H9 (cell line): ENCODE data around the gene SLC5A1. TPM values are rescaled to one million over a fixed set of nuclear protein-coding genes. Genes with fewer than 3 reads are reported as not detected.

ENCODE experiments used
- DNase-seq: peaks from one replicate; pipeline ENCODE4 v3.0.0-alpha.2; 2017
- H2AFZ ChIP-seq: one replicate; pipeline ENCODE4 v1.6.1; 2013; ENCODE audit warnings: mild to moderate bottlenecking, low read length, control low read depth, moderate library complexity
- H2AK5ac ChIP-seq: 2 replicates; pipeline ENCODE4 v1.6.1; 2013; ENCODE audit warnings: low read length, control low read depth, mixed read lengths; ENCODE audit not compliant: insufficient read length
- H2BK120ac ChIP-seq: one replicate; pipeline ENCODE4 v1.6.1; 2013; ENCODE audit warnings: low read depth, mild to moderate bottlenecking, low read length, control low read depth, inconsistent platforms; ENCODE audit not compliant: poor library complexity, severe bottlenecking
- H2BK12ac ChIP-seq: 2 replicates; pipeline ENCODE4 v1.6.1; 2013; ENCODE audit warnings: low read length, control low read depth, mixed read lengths, low read depth; ENCODE audit not compliant: insufficient read length
- H2BK15ac ChIP-seq: 2 replicates; pipeline ENCODE4 v1.6.1; 2013; ENCODE audit warnings: low read depth, low read length, control low read depth
- H2BK20ac ChIP-seq: one replicate; pipeline ENCODE4 v1.6.1; 2013; ENCODE audit warnings: low read depth, mild to moderate bottlenecking, low read length, control low read depth, inconsistent platforms; ENCODE audit not compliant: poor library complexity, severe bottlenecking
- H2BK5ac ChIP-seq: 2 replicates; pipeline ENCODE4 v1.6.1; 2013; ENCODE audit warnings: low read length, control low read depth, mixed read lengths; ENCODE audit not compliant: insufficient read length
- H3K14ac ChIP-seq: 2 replicates; pipeline ENCODE4 v1.6.1; 2013; ENCODE audit warnings: low read length, control low read depth; ENCODE audit not compliant: insufficient read depth
- H3K18ac ChIP-seq: 2 replicates; pipeline ENCODE4 v1.6.1; 2013; ENCODE audit warnings: low read depth, mild to moderate bottlenecking, mixed read lengths, low read length, control low read depth; ENCODE audit not compliant: insufficient read length
- H3K23ac ChIP-seq: 2 replicates; pipeline ENCODE4 v1.6.1; 2013; ENCODE audit warnings: low read length, control low read depth, mixed read lengths, low read depth; ENCODE audit not compliant: insufficient read length
- H3K23me2 ChIP-seq: 2 replicates; pipeline ENCODE4 v1.6.1; 2013; ENCODE audit warnings: low read depth, mild to moderate bottlenecking, mixed read lengths, low read length, control low read depth; ENCODE audit not compliant: insufficient read length, poor library complexity, severe bottlenecking
- H3K27ac ChIP-seq: 2 replicates; pipeline ENCODE4 v1.5.1; 2013; ENCODE audit warnings: low read length, control low read depth, mixed read lengths, low read depth; ENCODE audit not compliant: insufficient read length
- H3K27me3 ChIP-seq: 2 replicates; pipeline ENCODE4 v1.6.1; 2013; ENCODE audit warnings: low read length, control low read depth, inconsistent platforms; ENCODE audit not compliant: insufficient read depth
- H3K4ac ChIP-seq: 2 replicates; pipeline ENCODE4 v1.6.1; 2013; ENCODE audit warnings: low read depth, mild to moderate bottlenecking, control low read depth, inconsistent platforms, low read length, moderate library complexity
- H3K4me1 ChIP-seq: 2 replicates; pipeline ENCODE4 v1.6.1; 2013; ENCODE audit warnings: low read length, control low read depth, inconsistent platforms; ENCODE audit not compliant: insufficient read depth
- H3K4me2 ChIP-seq: 2 replicates; pipeline ENCODE4 v1.6.1; 2013; ENCODE audit warnings: low read length, control low read depth, mixed read lengths; ENCODE audit not compliant: insufficient read length, insufficient read depth
- H3K56ac ChIP-seq: 2 replicates; pipeline ENCODE4 v1.6.1; 2013; ENCODE audit warnings: low read depth, mild to moderate bottlenecking, mixed read lengths, low read length, control low read depth; ENCODE audit not compliant: insufficient read length
- H3K79me1 ChIP-seq: 2 replicates; pipeline ENCODE4 v1.6.1; 2013; ENCODE audit warnings: low read depth, mild to moderate bottlenecking, moderate library complexity, low read length, control low read depth, inconsistent platforms; ENCODE audit not compliant: insufficient read depth, poor library complexity, severe bottlenecking
- H3K79me2 ChIP-seq: 2 replicates; pipeline ENCODE4 v1.6.1; 2013; ENCODE audit warnings: low read length, control low read depth, inconsistent platforms; ENCODE audit not compliant: insufficient read depth
- H3K9ac ChIP-seq: 2 replicates; pipeline ENCODE4 v1.6.1; 2013; ENCODE audit warnings: low read length, control low read depth, mixed read lengths; ENCODE audit not compliant: insufficient read length; ENCODE audit errors: extremely low read depth
- H3K9me3 ChIP-seq: one replicate; pipeline ENCODE4 v1.6.1; 2013; ENCODE audit warnings: low read depth, low read length, inconsistent platforms; ENCODE audit not compliant: control insufficient read depth
- H3T11ph ChIP-seq: one replicate; pipeline ENCODE4 v1.6.1; 2013; ENCODE audit warnings: mild to moderate bottlenecking, low read length, control low read depth, inconsistent platforms
- H4K20me1 ChIP-seq: one replicate; pipeline ENCODE4 v1.6.1; 2013; ENCODE audit not compliant: control insufficient read depth, insufficient read length, insufficient read depth
- H4K5ac ChIP-seq: 2 replicates; pipeline ENCODE4 v1.6.1; 2013; ENCODE audit warnings: low read depth, mild to moderate bottlenecking, mixed read lengths, low read length, control low read depth; ENCODE audit not compliant: insufficient read length
- H4K8ac ChIP-seq: replicated peaks from 2 replicates; pipeline ENCODE4 v1.6.1; 2013; ENCODE audit warnings: low read length, control low read depth, mixed read lengths, low read depth; ENCODE audit not compliant: insufficient read length
- H4K91ac ChIP-seq: 2 replicates; pipeline ENCODE4 v1.6.1; 2013; ENCODE audit warnings: low read depth, mild to moderate bottlenecking, moderate library complexity, mixed read lengths, low read length, control low read depth; ENCODE audit not compliant: insufficient read length
- H3K27ac Mint-ChIP-seq, 3 experiments: 2 replicates in 2 of 3; 3 replicates in 1 of 3; pipeline ENCODE4 v1.8.0; 2020 to 2021; ENCODE audit warnings: mixed read lengths in 3 of 3, mild to moderate bottlenecking in 1 of 3, moderate library complexity in 1 of 3
- H3K27me3 Mint-ChIP-seq: 2 replicates; pipeline ENCODE4 v1.8.0; 2021; ENCODE audit warnings: low read depth, mild to moderate bottlenecking, moderate library complexity, mixed read lengths
- H3K36me3 Mint-ChIP-seq, 3 experiments: 2 replicates in 2 of 3; 3 replicates in 1 of 3; pipeline ENCODE4 v1.8.0; 2020 to 2021; ENCODE audit warnings: low read depth in 3 of 3, mixed read lengths in 3 of 3; ENCODE audit not compliant: insufficient read depth in 1 of 3
- H3K4me1 Mint-ChIP-seq, 2 experiments: 2 replicates each; pipeline ENCODE4 v1.8.0; 2020; ENCODE audit warnings: mixed read lengths in 2 of 2
- H3K4me3 Mint-ChIP-seq, 2 experiments: 2 replicates in 1 of 2; 3 replicates in 1 of 2; pipeline ENCODE4 v1.8.0; 2020 to 2021; ENCODE audit warnings: mild to moderate bottlenecking in 2 of 2, mixed read lengths in 2 of 2, moderate library complexity in 1 of 2
- H3K9me3 Mint-ChIP-seq, 2 experiments: 2 replicates in 1 of 2; 3 replicates in 1 of 2; pipeline ENCODE4 v1.8.0; 2020; ENCODE audit warnings: mild to moderate bottlenecking in 2 of 2, mixed read lengths in 2 of 2, moderate library complexity in 1 of 2
- WGBS: extraction: QIAGEN DNeasy Blood & Tissue Kit; methylation state at CpG from one replicate; pipeline ENCODE4 v1.1.7; 2013; ENCODE audit warnings: missing lambda C conversion rate, low lambda C conversion rate, mixed read lengths; ENCODE audit not compliant: insufficient read length; ENCODE audit errors: extremely low coverage; 5-methylcytosine and 5-hydroxymethylcytosine counted together
- total RNA-seq: library from RNA; stranded (reverse); gene quantifications from 2 replicates; pipeline ENCODE4 v1.2.1, GENCODE V29; 2021
- TF ChIP-seq, protein P1 (sequence below): fragments of 200-600 bp; sonication (generic); conservative IDR thresholded peaks from 3 replicates; pipeline ENCODE4 v1.8.0; 2021; ENCODE audit warnings: antibody characterized with exemption, mild to moderate bottlenecking

Gene SLC5A1
- total RNA-seq, 1 experiment from 2014 or later: not detected

DNA sequence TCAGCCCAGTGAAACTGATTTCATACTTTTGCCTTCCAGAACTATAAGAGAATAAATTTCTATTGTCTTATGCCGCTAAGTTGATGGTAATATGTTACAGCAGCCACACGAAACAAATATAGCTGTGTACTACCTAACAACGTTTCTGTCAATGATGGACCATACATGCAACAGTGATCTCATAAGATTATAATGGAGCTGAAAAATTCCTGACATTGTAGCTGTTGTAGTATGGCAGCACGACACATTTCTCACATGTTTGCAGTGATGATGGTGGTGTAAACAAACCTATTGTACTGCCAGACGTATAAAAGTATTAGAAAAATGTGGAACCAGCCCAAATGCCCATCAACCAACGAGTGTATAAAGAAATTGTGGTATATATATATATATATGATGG lies 5.8 kb upstream of the SLC5A1 start:
- no peaks in the 10 kb centered on the region for H3K23me2 ChIP-seq
- H3K9ac ChIP-seq: no peak overlapping the region
- Mint-ChIP-seq H3K9me3 (no peaks in the 10 kb centered on the region), H3K27me3 (peaks cover 66% of the 10 kb centered on the region), H3K36me3 (no peaks in the 10 kb centered on the region), H3K27ac (no peak overlapping the region), H3K4me3 (no peak overlapping the region), H3K4me1 (no peaks in the 10 kb centered on the region)
- H4K91ac ChIP-seq: no peak overlapping the region
- no peak overlapping the region for H3K23ac ChIP-seq
- no peak overlapping the region for H4K5ac ChIP-seq
- H2AK5ac ChIP-seq: no peak overlapping the region
- no peak overlapping the region for H2BK120ac ChIP-seq
- H2AFZ ChIP-seq: no peak overlapping the region
- H4K20me1 ChIP-seq: no peaks in the 10 kb centered on the region
- no peak overlapping the region for H2BK12ac ChIP-seq
- H3K18ac ChIP-seq: no peak overlapping the region
- H3K79me1 ChIP-seq: no peaks in the 10 kb centered on the region
- H3K27ac ChIP-seq: no peak overlapping the region
- H3K14ac ChIP-seq: no peak overlapping the region
- no peak overlapping the region for H4K8ac ChIP-seq
- no peak overlapping the region for H3T11ph ChIP-seq
- no peak overlapping the region for H2BK20ac ChIP-seq
- no peak overlapping the region for H3K4ac ChIP-seq
- DNase-seq: no peak
- H3K56ac ChIP-seq: no peak overlapping the region
- no peaks in the 10 kb centered on the region; the same call in 1 of the 2 replicates for H3K27me3 ChIP-seq
- no peaks in the 10 kb centered on the region for H3K79me2 ChIP-seq
- no peak overlapping the region for H2BK15ac ChIP-seq
- no peaks in the 10 kb centered on the region for H3K9me3 ChIP-seq
- no peak overlapping the region for H2BK5ac ChIP-seq
- TF ChIP-seq, protein P1, sequence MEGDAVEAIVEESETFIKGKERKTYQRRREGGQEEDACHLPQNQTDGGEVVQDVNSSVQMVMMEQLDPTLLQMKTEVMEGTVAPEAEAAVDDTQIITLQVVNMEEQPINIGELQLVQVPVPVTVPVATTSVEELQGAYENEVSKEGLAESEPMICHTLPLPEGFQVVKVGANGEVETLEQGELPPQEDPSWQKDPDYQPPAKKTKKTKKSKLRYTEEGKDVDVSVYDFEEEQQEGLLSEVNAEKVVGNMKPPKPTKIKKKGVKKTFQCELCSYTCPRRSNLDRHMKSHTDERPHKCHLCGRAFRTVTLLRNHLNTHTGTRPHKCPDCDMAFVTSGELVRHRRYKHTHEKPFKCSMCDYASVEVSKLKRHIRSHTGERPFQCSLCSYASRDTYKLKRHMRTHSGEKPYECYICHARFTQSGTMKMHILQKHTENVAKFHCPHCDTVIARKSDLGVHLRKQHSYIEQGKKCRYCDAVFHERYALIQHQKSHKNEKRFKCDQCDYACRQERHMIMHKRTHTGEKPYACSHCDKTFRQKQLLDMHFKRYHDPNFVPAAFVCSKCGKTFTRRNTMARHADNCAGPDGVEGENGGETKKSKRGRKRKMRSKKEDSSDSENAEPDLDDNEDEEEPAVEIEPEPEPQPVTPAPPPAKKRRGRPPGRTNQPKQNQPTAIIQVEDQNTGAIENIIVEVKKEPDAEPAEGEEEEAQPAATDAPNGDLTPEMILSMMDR: no peak
- no CpG with 5 or more reads among the region's 6 CpGs for WGBS
- H3K4me1 ChIP-seq: no peaks in the 10 kb centered on the region
- no peak overlapping the region for H3K4me2 ChIP-seq
